GM21423 (cell line): ENCODE measurements around the gene SNRPN.
"Not testable (repeated sequence)": the region's sequence is repeated elsewhere in the genome, so short reads cannot be mapped to it uniquely, and the experiment has no call there.

ENCODE experiments used
- ATAC-seq: cut with Tn5 transposase; IDR thresholded peaks from one replicate; pipeline ENCODE4 v1.9.1; 2021; ENCODE audit warnings: mild to moderate bottlenecking, moderate library complexity; ENCODE audit not compliant: unreplicated experiment

SNRPN gene

DNA sequence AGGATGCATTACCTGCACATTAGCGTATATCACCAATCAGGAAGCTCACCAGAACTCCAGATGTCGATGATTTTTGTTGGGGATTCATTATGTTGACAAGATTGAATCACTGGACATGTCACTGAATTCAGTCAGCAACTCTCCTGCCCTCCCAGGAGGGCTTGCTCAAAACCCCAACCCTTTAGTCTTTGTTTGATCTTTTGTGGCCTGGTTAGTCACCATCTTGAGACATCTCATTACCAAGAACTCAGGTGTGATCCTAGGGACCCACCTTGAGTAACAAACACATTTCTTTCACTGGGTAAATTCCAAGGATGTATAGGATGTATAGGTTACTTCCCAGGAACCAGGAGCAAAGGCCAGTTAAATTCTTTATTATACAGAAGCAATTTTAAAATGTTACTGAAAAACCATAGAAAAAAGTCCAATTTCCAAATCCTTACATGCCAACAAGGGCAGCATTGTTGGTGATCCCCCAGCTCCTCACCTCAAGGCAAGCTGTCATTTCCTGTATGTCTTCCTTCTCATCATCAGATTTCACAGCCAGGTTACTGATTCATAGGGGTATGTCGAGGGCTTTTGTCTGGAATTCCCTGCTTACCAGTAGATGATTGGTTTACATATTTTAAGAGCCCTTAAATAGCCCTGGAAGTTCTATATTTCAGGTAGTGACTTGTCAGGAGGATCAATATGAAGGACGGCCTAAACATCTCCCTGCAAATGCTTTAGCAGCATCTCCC, 11.7 kb downstream of the SNRPN start:
- no peak for ATAC-seq

DNA sequence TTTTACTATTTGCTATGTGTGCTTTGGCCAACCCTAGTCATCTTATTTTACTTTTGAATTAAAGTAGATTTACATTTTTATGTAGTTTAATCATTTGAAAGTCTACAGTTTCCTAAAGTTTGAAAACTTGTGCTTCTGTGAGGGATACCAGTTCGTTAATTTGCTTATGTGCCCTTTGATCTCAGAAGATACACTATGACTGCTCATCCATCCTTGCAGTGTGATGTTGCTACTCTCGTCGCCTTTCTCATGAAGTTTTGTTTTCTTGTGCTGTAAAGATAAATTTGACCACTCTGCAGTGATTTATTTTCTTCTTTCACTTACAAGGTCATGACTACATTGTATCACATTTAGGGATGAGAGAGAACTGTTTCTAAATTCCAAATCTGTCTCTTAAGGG, 16.3 kb downstream of the SNRPN start:
- ATAC-seq = no peak

- no peak for ATAC-seq
Observed at GRCh38 chr15:24971772-24972171, 17.0 kb downstream of the SNRPN start.

DNA sequence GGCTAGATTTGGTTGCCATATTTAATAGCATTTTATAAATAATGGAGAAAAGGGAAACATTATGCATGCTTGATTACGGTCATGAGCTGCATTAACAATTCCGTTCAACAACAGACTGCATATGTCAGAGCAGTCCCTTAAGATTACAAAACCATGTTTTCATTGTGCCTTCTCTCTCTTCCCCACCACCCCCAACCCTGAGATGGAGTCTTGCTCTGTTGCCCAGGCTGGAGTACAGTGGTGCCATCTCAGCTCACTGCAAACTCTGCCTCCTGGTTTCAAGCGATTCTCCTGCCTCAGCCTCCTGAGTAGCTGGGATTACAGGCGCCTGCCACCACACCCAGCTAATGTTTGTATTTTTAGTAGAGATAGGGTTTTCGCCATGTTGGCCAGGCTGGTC, 17.9 kb downstream of the SNRPN start:
- ATAC-seq = not testable (repeated sequence)

- ATAC-seq = no peak
Observed at GRCh38 chr15:24976932-24977331, 22.1 kb downstream of the SNRPN start.

GRCh38 chr15:24977686-24978085, 22.9 kb downstream of the SNRPN start:
- ATAC-seq = no peak

- ATAC-seq = no peak
Observed at GRCh38 chr15:24985224-24985623, 30.4 kb downstream of the SNRPN start.

DNA sequence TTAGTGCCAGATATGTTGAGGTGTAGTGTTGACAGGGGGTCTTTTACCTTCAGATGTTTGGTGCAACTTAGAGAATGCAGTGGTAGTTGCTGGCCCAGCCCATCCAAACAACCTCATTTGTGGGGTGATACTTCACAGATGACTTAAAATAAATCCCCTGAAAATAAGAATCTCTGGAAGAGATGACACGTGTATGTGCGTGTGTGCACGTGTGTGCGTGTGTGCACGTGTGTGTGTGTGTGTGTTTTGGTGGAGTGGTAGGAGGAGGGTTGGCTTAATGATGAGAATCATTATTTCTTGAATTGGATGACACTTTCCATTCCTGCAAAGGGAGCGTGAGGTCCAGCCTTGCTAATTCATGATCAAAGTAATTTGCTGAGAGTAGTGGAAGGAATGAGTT, 31.9 kb downstream of the SNRPN start:
- ATAC-seq = no peak

DNA sequence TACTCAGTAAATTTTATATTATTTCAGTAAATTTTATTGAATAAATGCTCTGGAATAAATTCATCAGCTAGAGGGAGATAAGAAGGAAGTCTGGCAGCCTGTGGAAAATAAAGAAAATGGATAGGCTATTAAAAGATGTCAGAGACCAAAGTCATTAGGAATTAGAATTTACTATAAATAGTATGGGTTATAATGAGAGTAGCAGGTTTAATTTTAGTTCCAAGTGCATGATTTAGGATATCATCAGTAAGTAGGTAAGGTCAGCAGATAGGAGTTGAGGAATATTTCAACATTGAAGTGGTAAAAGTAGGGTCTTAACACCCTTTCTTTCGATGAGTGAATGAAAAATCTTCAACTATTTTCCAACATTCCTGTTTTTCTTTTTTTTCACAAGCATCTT, 64.6 kb downstream of the SNRPN start:
- no peak for ATAC-seq

GRCh38 chr15:25022233-25022632, 67.4 kb downstream of the SNRPN start:
- ATAC-seq = no peak
